SK-N-SH treated with all-trans-retinoic acid at 6 μM for 48 hours (cell line): ENCODE results near the gene TEC.
A peak's percentile ranks its signal among the peaks of the same experiment; 100 is the strongest.

Source experiments
- RARB ChIP-seq: fragments of 250-450 bp; sonication (Bioruptor Pico); IDR thresholded peaks from 2 replicates; pipeline ENCODE4 v1.8.0; 2021; ENCODE audit warnings: mild to moderate bottlenecking, moderate library complexity
- TOX ChIP-seq: fragments of 250-450 bp; sonication (Bioruptor Pico); IDR thresholded peaks from 2 replicates; pipeline ENCODE4 v1.8.0; 2021; ENCODE audit warnings: mild to moderate bottlenecking, moderate library complexity, borderline replicate concordance
- TF ChIP-seq, protein P1 (sequence below): fragments of 250-450 bp; sonication (Bioruptor Pico); IDR thresholded peaks from 2 replicates; pipeline ENCODE4 v1.5.0; 2020; ENCODE audit warnings: mild to moderate bottlenecking, moderate library complexity

DNA sequence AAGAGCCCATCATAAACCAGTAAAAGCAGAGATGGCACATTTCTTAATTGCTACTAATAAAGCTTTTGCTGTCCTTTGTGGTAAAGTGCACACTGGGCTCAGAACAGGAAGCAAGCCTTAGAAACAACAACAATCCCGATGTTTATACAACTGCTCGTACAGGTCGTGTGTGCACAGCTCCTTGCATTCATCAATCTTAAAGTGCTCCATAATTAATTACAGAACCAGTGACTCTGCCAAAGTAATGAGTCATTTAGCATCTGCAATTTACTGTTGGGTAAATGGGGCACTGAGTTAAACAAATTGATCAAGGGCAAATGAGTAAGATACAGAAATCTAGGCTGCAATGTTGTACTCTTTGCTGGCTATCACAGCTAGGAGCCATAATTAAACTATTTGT, 74.3 kb downstream of the TEC start:
- TF ChIP-seq RARB (no peak), TOX (CRISPR knock-in tag) (no peak)
- TF ChIP-seq, protein P1, sequence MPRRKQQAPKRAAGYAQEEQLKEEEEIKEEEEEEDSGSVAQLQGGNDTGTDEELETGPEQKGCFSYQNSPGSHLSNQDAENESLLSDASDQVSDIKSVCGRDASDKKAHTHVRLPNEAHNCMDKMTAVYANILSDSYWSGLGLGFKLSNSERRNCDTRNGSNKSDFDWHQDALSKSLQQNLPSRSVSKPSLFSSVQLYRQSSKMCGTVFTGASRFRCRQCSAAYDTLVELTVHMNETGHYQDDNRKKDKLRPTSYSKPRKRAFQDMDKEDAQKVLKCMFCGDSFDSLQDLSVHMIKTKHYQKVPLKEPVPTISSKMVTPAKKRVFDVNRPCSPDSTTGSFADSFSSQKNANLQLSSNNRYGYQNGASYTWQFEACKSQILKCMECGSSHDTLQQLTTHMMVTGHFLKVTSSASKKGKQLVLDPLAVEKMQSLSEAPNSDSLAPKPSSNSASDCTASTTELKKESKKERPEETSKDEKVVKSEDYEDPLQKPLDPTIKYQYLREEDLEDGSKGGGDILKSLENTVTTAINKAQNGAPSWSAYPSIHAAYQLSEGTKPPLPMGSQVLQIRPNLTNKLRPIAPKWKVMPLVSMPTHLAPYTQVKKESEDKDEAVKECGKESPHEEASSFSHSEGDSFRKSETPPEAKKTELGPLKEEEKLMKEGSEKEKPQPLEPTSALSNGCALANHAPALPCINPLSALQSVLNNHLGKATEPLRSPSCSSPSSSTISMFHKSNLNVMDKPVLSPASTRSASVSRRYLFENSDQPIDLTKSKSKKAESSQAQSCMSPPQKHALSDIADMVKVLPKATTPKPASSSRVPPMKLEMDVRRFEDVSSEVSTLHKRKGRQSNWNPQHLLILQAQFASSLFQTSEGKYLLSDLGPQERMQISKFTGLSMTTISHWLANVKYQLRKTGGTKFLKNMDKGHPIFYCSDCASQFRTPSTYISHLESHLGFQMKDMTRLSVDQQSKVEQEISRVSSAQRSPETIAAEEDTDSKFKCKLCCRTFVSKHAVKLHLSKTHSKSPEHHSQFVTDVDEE (CRISPR knock-in tag): peak; percentile 23; the same call in 1 of the 2 replicates
